GM12878 (cell line): Measurements from ENCODE around the gene ARHGEF16. TPM values are rescaled to one million over a fixed set of nuclear protein-coding genes. Genes with fewer than 3 reads are reported as not detected.

Experiments
- ATAC-seq: fragments of 200-7000 bp; cut with Tn5 transposase; 3 replicates; pipeline ENCODE4 v1.9.1; 2020; ENCODE audit warnings: mild to moderate bottlenecking, moderate library complexity
- BruUV-seq: library from RNA; stranded (reverse); fragments of 400-500 nt; replicated peaks from 2 replicates; lab custom pipeline; 2021; lab: Mats Ljungman, UMichigan
- CTCF ChIA-PET: fragments of 300-600 bp; sonication (Branson Sonifier 250); formaldehyde crosslinking; extraction: SDS; loops from one replicate; lab custom pipeline; 2021; ENCODE audit warnings: inconsistent platforms; lab: Yijun Ruan, JAX
- POLR2A ChIA-PET: fragments of 350-600 bp; formaldehyde crosslinking; extraction: SDS; loops from one replicate; lab custom pipeline; 2021; ENCODE audit warnings: inconsistent platforms; lab: Charles Lee
- RAD21 ChIA-PET: fragments of 300-600 bp; sonication (Branson Sonifier 250); formaldehyde crosslinking; loops from one replicate; lab custom pipeline; 2023; ENCODE audit warnings: antibody characterized with exemption; ENCODE audit not compliant: unreplicated experiment; lab: Charles Lee
- SMC1A ChIA-PET: fragments of 300-600 bp; sonication (Branson Sonifier 250); formaldehyde crosslinking; loops from one replicate; lab custom pipeline; 2023; ENCODE audit not compliant: unreplicated experiment, uncharacterized antibody; lab: Charles Lee
- DNase-seq: peaks from one replicate; pipeline ENCODE4 v3.0.0-alpha.2; 2011; ENCODE audit warnings: low read depth, low spot score
- FAIRE-seq: peaks from 3 replicates; lab custom pipeline; 2011; peaks lifted over from hg19 to GRCh38; lab: Jason Lieb, UNC
- H2AFZ ChIP-seq: 2 replicates; pipeline ENCODE4 v1.6.0; 2011; ENCODE audit warnings: low read depth, low read length, control low read depth; ENCODE audit not compliant: control insufficient read depth
- H3K27ac ChIP-seq: 2 replicates; pipeline ENCODE4 v1.5.1; 2011; ENCODE audit warnings: control low read depth; ENCODE audit not compliant: control insufficient read depth, insufficient read depth
- H3K27me3 ChIP-seq, 2 experiments: replicated peaks in 1 of 2; 2 replicates each; pipeline versions ENCODE4 v1.6.0 to v1.6.1; 2011; ENCODE audit warnings: low read length in 1 of 2; ENCODE audit not compliant: control insufficient read depth in 2 of 2, insufficient read depth in 2 of 2
- H3K36me3 ChIP-seq, 2 experiments: 2 replicates each; pipeline ENCODE4 v1.5.1; 2011; ENCODE audit warnings: low read length in 1 of 2; ENCODE audit not compliant: control insufficient read depth in 2 of 2, insufficient read depth in 2 of 2
- H3K4me1 ChIP-seq: 2 replicates; pipeline ENCODE4 v1.6.1; 2011; ENCODE audit warnings: mild to moderate bottlenecking, low read length, moderate library complexity, mixed read lengths; ENCODE audit not compliant: control insufficient read depth, insufficient read depth
- H3K4me2 ChIP-seq: 2 replicates; pipeline ENCODE4 v1.6.0; 2011; ENCODE audit warnings: control low read depth; ENCODE audit not compliant: control insufficient read depth, insufficient read depth
- H3K4me3 ChIP-seq: fragments of 200-600 bp; sonication (generic); 2 replicates; pipeline ENCODE4 v1.5.1; 2016
- H3K79me2 ChIP-seq: 2 replicates; pipeline ENCODE4 v1.6.0; 2011; ENCODE audit warnings: low read length; ENCODE audit not compliant: control insufficient read depth, insufficient read depth
- H3K9ac ChIP-seq: 2 replicates; pipeline ENCODE4 v1.8.0; 2011; ENCODE audit warnings: low read length, control low read depth, mixed read lengths; ENCODE audit not compliant: control insufficient read depth, insufficient read depth
- H3K9me3 ChIP-seq: replicated peaks from 3 replicates; pipeline ENCODE4 v1.5.1; 2011; ENCODE audit warnings: mild to moderate bottlenecking, low read length; ENCODE audit not compliant: control insufficient read depth, insufficient read depth
- H4K20me1 ChIP-seq: 2 replicates; pipeline ENCODE4 v1.6.0; 2011; ENCODE audit not compliant: control insufficient read depth, insufficient read depth
- CEBPB ChIP-seq, 2 experiments: fragments of 150-350 bp in 1 of 2; IDR thresholded peaks; 2 replicates each; pipeline ENCODE4 v1.6.1; 2012 to 2014; ENCODE audit warnings: low read depth in 2 of 2, low read length in 2 of 2, borderline replicate concordance in 1 of 2, inconsistent platforms in 1 of 2
- EED ChIP-seq: sonication (generic); IDR thresholded peaks from 2 replicates; pipeline ENCODE4 v1.6.1; 2016; ENCODE audit warnings: antibody characterized with exemption, low read depth
- EP300 ChIP-seq, 2 experiments: fragments of 150-350 bp in 1 of 2; IDR thresholded peaks; 2 replicates each; pipeline ENCODE4 v1.6.1; 2011 to 2012; ENCODE audit warnings: low read depth in 2 of 2, low read length in 2 of 2, borderline replicate concordance in 1 of 2, improper control_type of control experiment in 1 of 2, inconsistent platforms in 1 of 2; ENCODE audit not compliant: control insufficient read depth in 1 of 2
- GABPA ChIP-seq: IDR thresholded peaks from 2 replicates; pipeline ENCODE4 v1.6.1; 2014; ENCODE audit warnings: antibody characterized with exemption, low read depth, mild to moderate bottlenecking, inconsistent platforms
- KAT2A ChIP-seq: conservative IDR thresholded peaks from 2 replicates; pipeline ENCODE4 v1.6.1; 2011; ENCODE audit warnings: low read depth, low read length; ENCODE audit not compliant: control insufficient read depth
- MXI1 ChIP-seq: fragments of 150-350 bp; IDR thresholded peaks from 2 replicates; pipeline ENCODE4 v1.6.1; 2011; ENCODE audit warnings: low read depth, mild to moderate bottlenecking, inconsistent platforms, low read length, improper control_type of control experiment
- POLR2AphosphoS2 ChIP-seq: IDR thresholded peaks from 2 replicates; pipeline ENCODE4 v1.6.1; 2011; ENCODE audit warnings: low read depth, mild to moderate bottlenecking, low read length, improper control_type of control experiment, moderate library complexity
- RAD51 ChIP-seq: fragments of 450-650 bp; IDR thresholded peaks from 2 replicates; pipeline ENCODE4 v1.6.1; 2016; ENCODE audit warnings: moderate library complexity, mild to moderate bottlenecking, inconsistent platforms
- RELA ChIP-seq: fragments of 450-650 bp; IDR thresholded peaks from 2 replicates; pipeline ENCODE4 v1.8.0; 2014; ENCODE audit warnings: borderline replicate concordance; ENCODE audit not compliant: partially characterized antibody
- SMC3 ChIP-seq: IDR thresholded peaks from 2 replicates; pipeline ENCODE4 v1.6.1; 2011; ENCODE audit warnings: low read length, improper control_type of control experiment, borderline replicate concordance
- ZNF217 ChIP-seq: fragments of 450-650 bp; IDR thresholded peaks from 2 replicates; pipeline ENCODE4 v1.6.1; 2017; ENCODE audit warnings: antibody characterized with exemption, mild to moderate bottlenecking
- WGBS: methylation state at CpG from one replicate; pipeline ENCODE4 v1.1.6; 2016; ENCODE audit warnings: low lambda C conversion rate; ENCODE audit not compliant: insufficient replicate concordance, insufficient coverage; ENCODE audit errors: missing lambda C conversion rate; 5-methylcytosine and 5-hydroxymethylcytosine counted together
- in situ Hi-C: fragments of 300-500 bp; cut with MboI; formaldehyde crosslinking; loops from 9 replicates; pipeline ENCODE4 v1.14.3; 2018; ENCODE audit warnings: mixed read lengths
- intact Hi-C: fragments of 100-400 bp; cut with micrococcal nuclease; formaldehyde crosslinking; loops from one replicate; pipeline ENCODE4 v1.14.2; 2022; ENCODE audit not compliant: unreplicated experiment
- polyA plus RNA-seq, 11 experiments: library from polyadenylated mRNA; depleted of rRNA in 4 of 11; unstranded in 6 of 11; stranded (reverse) in 5 of 11; fragments of >200 nt; fragmentation: Nextera tagmentation in 4 of 11; fragmentation: Illumina TruSeq in 1 of 11; extraction: Ambion mirVana in 4 of 11; extraction: Trizol in 1 of 11; gene quantifications; 1 replicate in 1 of 11; 2 replicates in 10 of 11; pipeline versions ENCODE4 v1.2.1 to v1.2.3, GENCODE V29; 2011 to 2016; ENCODE audit warnings: inconsistent platforms in 2 of 11, missing spikeins in 2 of 11, low read depth in 1 of 11
- total RNA-seq, 4 experiments: library from RNA; depleted of rRNA in 3 of 4; stranded (reverse); fragments of >200 nt in 3 of 4; fragmentation: Illumina TruSeq in 1 of 4; extraction: Trizol in 1 of 4; gene quantifications; 2 replicates each; pipeline versions ENCODE4 v1.2.1 to v1.2.3, GENCODE V29; 2013 to 2021
- TF ChIP-seq, protein P1 (sequence below): fragments of 450-650 bp; formaldehyde crosslinking; IDR thresholded peaks from 2 replicates; pipeline ENCODE4 v1.4.0; 2020; ENCODE audit warnings: mild to moderate bottlenecking, moderate library complexity

Gene ARHGEF16
- total and polyA plus RNA-seq, 10 of the 15 experiments (the other 5 are each of a cell fraction or from before 2014, with no cell fraction given): not detected

DNA sequence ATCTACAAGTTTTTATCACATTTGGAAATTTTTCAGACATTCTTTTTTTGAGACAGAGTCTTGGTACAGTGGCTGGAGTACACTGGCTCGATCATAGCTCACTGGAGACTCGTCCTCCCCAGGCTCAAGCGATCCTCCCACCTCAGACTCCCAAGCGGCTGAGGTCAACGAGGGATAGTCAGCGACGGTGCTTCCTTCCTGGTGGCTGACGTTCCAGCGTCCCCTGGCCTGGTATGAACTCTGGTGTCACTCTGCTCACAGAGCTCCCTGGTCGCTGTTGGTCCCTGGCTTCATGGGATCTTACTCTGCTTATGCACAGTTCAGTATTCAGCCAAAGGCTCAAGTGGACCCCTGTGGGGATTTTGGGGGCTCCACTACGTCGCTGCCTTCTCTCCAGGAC, 3.5 kb upstream of the ARHGEF16 start:
- ChIA-PET RAD21 (no interaction called here), SMC1A (no interaction called here), CTCF (no interaction called here), POLR2A (no interaction called here)
- intact Hi-C loops: no loop called here
- no peak for TF ChIP-seq EED
- TF ChIP-seq KAT2A: no peak
- no peak for ATAC-seq
- no peaks in the 10 kb centered on the region for H3K79me2 ChIP-seq
- no peaks in the 10 kb centered on the region for H4K20me1 ChIP-seq
- no peak for FAIRE-seq
- H3K4me2 ChIP-seq: no peak overlapping the region
- no peak overlapping the region for H2AFZ ChIP-seq
- DNase-seq: no peak
- no peaks in the 10 kb centered on the region for H3K36me3 ChIP-seq
- 16% methylated on average over 12 of the region's 12 CpGs for WGBS
- no peak overlapping the region for H3K27ac ChIP-seq
- no peaks in the 10 kb centered on the region for H3K9me3 ChIP-seq
- no peaks in the 10 kb centered on the region for H3K27me3 ChIP-seq
- BruUV-seq: no TSS peak
- H3K9ac ChIP-seq: no peak overlapping the region
- no peak overlapping the region for H3K4me3 ChIP-seq
- in situ Hi-C loops: loop anchor here (5.0 kb wide), 1 partner anchor 166 kb away; no protein-coding TSS in a partner anchor
- H3K4me1 ChIP-seq: no peaks in the 10 kb centered on the region

DNA sequence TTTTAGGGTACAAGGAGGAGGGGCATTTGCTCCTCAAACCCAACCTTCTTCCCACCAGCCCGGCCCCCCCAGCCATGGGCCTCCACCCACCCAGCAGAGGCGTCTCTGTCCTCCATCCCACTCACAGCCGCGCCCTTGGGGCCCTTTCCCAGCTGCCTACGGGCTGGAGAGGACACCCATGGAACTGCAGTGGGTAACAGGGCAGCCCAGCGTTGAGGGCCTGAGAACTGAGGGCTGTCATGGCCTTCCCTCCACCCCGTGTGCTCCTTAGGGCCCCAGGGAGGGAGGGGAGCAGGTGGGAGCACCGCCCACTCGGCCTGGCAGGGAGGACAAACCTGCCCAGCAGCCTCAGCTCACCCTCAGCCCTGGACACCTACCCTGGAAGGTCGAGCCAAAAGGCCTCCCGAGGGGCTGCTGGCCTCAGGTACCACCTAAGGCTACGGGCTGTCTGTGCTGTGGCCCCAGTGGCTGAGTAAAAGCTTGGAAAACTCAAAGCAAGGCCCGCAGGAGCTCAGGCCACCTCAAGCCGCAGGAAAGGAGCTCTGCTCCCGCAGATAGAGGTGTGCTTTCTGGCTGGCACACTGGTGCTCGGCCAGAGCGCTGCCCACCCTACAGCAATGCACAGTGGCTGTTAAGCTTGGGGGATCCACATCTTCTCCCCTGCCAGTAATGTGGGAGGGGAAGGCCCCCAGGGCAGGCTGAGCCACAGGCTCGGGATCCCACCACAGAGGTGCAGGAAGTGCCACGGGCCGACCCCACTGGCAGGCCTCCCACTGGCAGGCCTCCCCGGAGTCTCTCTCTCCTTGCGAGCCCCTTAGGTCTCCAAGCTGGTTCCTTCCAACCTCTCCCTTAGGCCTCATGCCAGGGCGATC, 2.2 kb upstream of the ARHGEF16 start:
- Histone ChIP-seq H4K20me1 (no peaks in the 10 kb centered on the region), H3K36me3 (no peaks in the 10 kb centered on the region), H2AFZ (no peak overlapping the region), H3K27me3 (no peaks in the 10 kb centered on the region), H3K79me2 (no peaks in the 10 kb centered on the region), H3K4me1 (no peaks in the 10 kb centered on the region), H3K9ac (no peak overlapping the region), H3K27ac (no peak overlapping the region), H3K9me3 (no peaks in the 10 kb centered on the region), H3K4me3 (no peak overlapping the region), H3K4me2 (no peak overlapping the region)
- SMC1A ChIA-PET: interaction anchor here (1.4 kb wide), 1 partner anchor 33 kb away, joined by 7 read pairs; no protein-coding TSS in a partner anchor
- DNase-seq (no peak), ATAC-seq (no peak), FAIRE-seq (no peak)
- in situ Hi-C loops (loop anchor here (5.0 kb wide), 1 partner anchor 165 kb away; no protein-coding TSS in a partner anchor), intact Hi-C loops (no loop called here)
- BruUV-seq: no TSS peak
- WGBS: 32% methylated on average over 19 of the region's 23 CpGs
- POLR2A ChIA-PET: no interaction called here
- CTCF ChIA-PET: interaction anchor here (0.6 to 2.5 kb wide), 12 partner anchors 9 to 376 kb away, joined by 3 to 23 read pairs (median 4); no protein-coding TSS in a partner anchor
- RAD21 ChIA-PET: interaction anchor here (0.7 to 1.1 kb wide), 3 partner anchors 11 to 168 kb away, joined by 3 to 4 read pairs (median 4); no protein-coding TSS in a partner anchor
- no peak for TF ChIP-seq SMC3
- no peak for TF ChIP-seq GABPA
- no peak for TF ChIP-seq RELA
- TF ChIP-seq ZNF217: no peak
- TF ChIP-seq CEBPB (IDR thresholded peaks at IDR 0.05; ENCODE audit: borderline replicate concordance in 1 of 2, low read depth in 2 of 2, low read length in 2 of 2): no peak
- no peak for TF ChIP-seq RAD51
- no peak for TF ChIP-seq MXI1
- TF ChIP-seq, protein P1, sequence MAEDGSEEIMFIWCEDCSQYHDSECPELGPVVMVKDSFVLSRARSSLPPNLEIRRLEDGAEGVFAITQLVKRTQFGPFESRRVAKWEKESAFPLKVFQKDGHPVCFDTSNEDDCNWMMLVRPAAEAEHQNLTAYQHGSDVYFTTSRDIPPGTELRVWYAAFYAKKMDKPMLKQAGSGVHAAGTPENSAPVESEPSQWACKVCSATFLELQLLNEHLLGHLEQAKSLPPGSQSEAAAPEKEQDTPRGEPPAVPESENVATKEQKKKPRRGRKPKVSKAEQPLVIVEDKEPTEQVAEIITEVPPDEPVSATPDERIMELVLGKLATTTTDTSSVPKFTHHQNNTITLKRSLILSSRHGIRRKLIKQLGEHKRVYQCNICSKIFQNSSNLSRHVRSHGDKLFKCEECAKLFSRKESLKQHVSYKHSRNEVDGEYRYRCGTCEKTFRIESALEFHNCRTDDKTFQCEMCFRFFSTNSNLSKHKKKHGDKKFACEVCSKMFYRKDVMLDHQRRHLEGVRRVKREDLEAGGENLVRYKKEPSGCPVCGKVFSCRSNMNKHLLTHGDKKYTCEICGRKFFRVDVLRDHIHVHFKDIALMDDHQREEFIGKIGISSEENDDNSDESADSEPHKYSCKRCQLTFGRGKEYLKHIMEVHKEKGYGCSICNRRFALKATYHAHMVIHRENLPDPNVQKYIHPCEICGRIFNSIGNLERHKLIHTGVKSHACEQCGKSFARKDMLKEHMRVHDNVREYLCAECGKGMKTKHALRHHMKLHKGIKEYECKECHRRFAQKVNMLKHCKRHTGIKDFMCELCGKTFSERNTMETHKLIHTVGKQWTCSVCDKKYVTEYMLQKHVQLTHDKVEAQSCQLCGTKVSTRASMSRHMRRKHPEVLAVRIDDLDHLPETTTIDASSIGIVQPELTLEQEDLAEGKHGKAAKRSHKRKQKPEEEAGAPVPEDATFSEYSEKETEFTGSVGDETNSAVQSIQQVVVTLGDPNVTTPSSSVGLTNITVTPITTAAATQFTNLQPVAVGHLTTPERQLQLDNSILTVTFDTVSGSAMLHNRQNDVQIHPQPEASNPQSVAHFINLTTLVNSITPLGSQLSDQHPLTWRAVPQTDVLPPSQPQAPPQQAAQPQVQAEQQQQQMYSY: no peak
- TF ChIP-seq EP300 (IDR thresholded peaks at IDR 0.05; ENCODE audit: borderline replicate concordance in 1 of 2, control insufficient read depth in 1 of 2, low read depth in 2 of 2, low read length in 2 of 2): no peak
- TF ChIP-seq POLR2AphosphoS2: no peak
